H1 (cell line): ENCODE results near the gene RAB3C. TPM values are rescaled to one million over a fixed set of nuclear protein-coding genes. Genes with fewer than 3 reads are reported as not detected.

Source experiments
- CTCF ChIA-PET: fragments of 300-600 bp; sonication (Branson Sonifier 250); formaldehyde crosslinking; loops from one replicate; lab custom pipeline; 2021; ENCODE audit not compliant: partially characterized antibody; lab: Charles Lee
- POLR2A ChIA-PET: fragments of 300-600 bp; sonication (Branson Sonifier 250); formaldehyde crosslinking; loops from one replicate; lab custom pipeline; 2021; ENCODE audit warnings: inconsistent platforms; ENCODE audit not compliant: partially characterized antibody; lab: Charles Lee
- DNase-seq, 2 experiments: peaks; one replicate each; pipeline versions ENCODE4 v3.0.0 to v3.0.0-alpha.2; 2010 to 2022; ENCODE audit warnings: low spot score in 2 of 2, low read depth in 1 of 2, mixed read lengths in 1 of 2
- FAIRE-seq: peaks from 2 replicates; lab custom pipeline; 2011; peaks lifted over from hg19 to GRCh38; lab: Jason Lieb, UNC
- H2AFZ ChIP-seq: 2 replicates; pipeline ENCODE4 v1.8.1; 2012; ENCODE audit warnings: low read length, inconsistent platforms
- H2AK5ac ChIP-seq: 2 replicates; pipeline ENCODE4 v1.6.1; 2013; ENCODE audit warnings: low read depth, low read length
- H2BK120ac ChIP-seq: replicated peaks from 2 replicates; pipeline ENCODE3; 2013; ENCODE audit warnings: low read depth, low read length, inconsistent platforms
- H2BK12ac ChIP-seq: 2 replicates; pipeline ENCODE4 v1.6.1; 2013; ENCODE audit warnings: low read depth, low read length
- H2BK15ac ChIP-seq: 2 replicates; pipeline ENCODE4 v1.6.1; 2013; ENCODE audit warnings: low read length
- H2BK20ac ChIP-seq: 2 replicates; pipeline ENCODE4 v1.6.1; 2013; ENCODE audit warnings: low read length
- H2BK5ac ChIP-seq: 2 replicates; pipeline ENCODE4 v1.6.1; 2013; ENCODE audit warnings: low read depth, low read length
- H3K14ac ChIP-seq: 2 replicates; pipeline ENCODE4 v1.6.1; 2013; ENCODE audit warnings: inconsistent platforms; ENCODE audit not compliant: insufficient read length
- H3K18ac ChIP-seq: 2 replicates; pipeline ENCODE4 v1.6.1; 2013; ENCODE audit warnings: low read length; ENCODE audit errors: extremely low read depth
- H3K23ac ChIP-seq: 2 replicates; pipeline ENCODE4 v1.6.1; 2013; ENCODE audit warnings: inconsistent platforms; ENCODE audit not compliant: insufficient read length
- H3K23me2 ChIP-seq: 2 replicates; pipeline ENCODE4 v1.6.1; 2013; ENCODE audit warnings: low read depth, low read length
- H3K27ac ChIP-seq: 2 replicates; pipeline ENCODE4 v1.6.1; 2011; ENCODE audit warnings: low read depth, low read length, inconsistent platforms
- H3K27me3 ChIP-seq, 4 experiments: replicated peaks in 1 of 4; 1 replicate in 1 of 4; 2 replicates in 3 of 4; pipeline versions ENCODE4 v1.6.1 to v1.8.1; 2011 to 2013; ENCODE audit warnings: low read length in 3 of 4, mild to moderate bottlenecking in 3 of 4, inconsistent platforms in 2 of 4, mixed read lengths in 2 of 4, moderate library complexity in 1 of 4; ENCODE audit not compliant: control insufficient read depth in 3 of 4, insufficient read depth in 3 of 4; ENCODE audit errors: extremely low read depth in 1 of 4
- H3K36me3 ChIP-seq, 4 experiments: 2 replicates each; pipeline versions ENCODE4 v1.6.1 to v1.8.1; 2011 to 2013; ENCODE audit warnings: mild to moderate bottlenecking in 4 of 4, low read length in 3 of 4, moderate library complexity in 2 of 4, control low read depth in 1 of 4, inconsistent platforms in 1 of 4; ENCODE audit not compliant: insufficient read depth in 4 of 4, control insufficient read depth in 2 of 4
- H3K4ac ChIP-seq: replicated peaks from 2 replicates; pipeline ENCODE3; 2013; ENCODE audit warnings: low read length, low read depth, mixed read lengths, inconsistent platforms; ENCODE audit not compliant: insufficient read length
- H3K4me1 ChIP-seq, 4 experiments: replicated peaks in 1 of 4; 1 replicate in 1 of 4; 2 replicates in 3 of 4; pipeline versions ENCODE4 v1.6.1 to v1.8.1; 2011 to 2013; ENCODE audit warnings: low read length in 3 of 4, inconsistent platforms in 2 of 4, mixed read lengths in 1 of 4; ENCODE audit not compliant: insufficient read depth in 4 of 4, control insufficient read depth in 3 of 4
- H3K4me2 ChIP-seq, 2 experiments: 2 replicates each; pipeline versions ENCODE4 v1.6.1 to v1.8.1; 2011 to 2013; ENCODE audit warnings: low read depth in 2 of 2, low read length in 2 of 2, control low read depth in 1 of 2, inconsistent platforms in 1 of 2, mild to moderate bottlenecking in 1 of 2; ENCODE audit not compliant: insufficient read depth in 1 of 2
- H3K4me3 ChIP-seq, 4 experiments: fragments of 200-600, 300-600 bp in 1 of 4; sonication (generic), shearing (Covaris generic), sonication (Bioruptor Twin) in 1 of 4; 2 replicates each; pipeline versions ENCODE4 v1.5.1 to v1.8.1; 2011 to 2016; ENCODE audit warnings: low read length in 4 of 4, low read depth in 3 of 4, control low read depth in 2 of 4, inconsistent platforms in 2 of 4, mild to moderate bottlenecking in 2 of 4, mixed read lengths in 1 of 4, moderate library complexity in 1 of 4; ENCODE audit not compliant: insufficient read depth in 2 of 4; ENCODE audit errors: extremely low read depth in 1 of 4
- H3K56ac ChIP-seq: replicated peaks from 2 replicates; pipeline ENCODE3; 2013; ENCODE audit warnings: low read depth, mild to moderate bottlenecking, mixed read lengths, low read length, inconsistent platforms; ENCODE audit not compliant: insufficient read length
- H3K79me1 ChIP-seq: 2 replicates; pipeline ENCODE4 v1.6.1; 2013; ENCODE audit warnings: low read depth, low read length, control low read depth
- H3K79me2 ChIP-seq, 2 experiments: 2 replicates each; pipeline versions ENCODE4 v1.6.1 to v1.8.1; 2012 to 2013; ENCODE audit warnings: low read length in 2 of 2, mild to moderate bottlenecking in 2 of 2, inconsistent platforms in 1 of 2; ENCODE audit not compliant: insufficient read depth in 2 of 2, control insufficient read depth in 1 of 2
- H3K9ac ChIP-seq, 4 experiments: replicated peaks in 1 of 4; 1 replicate in 1 of 4; 2 replicates in 3 of 4; pipeline versions ENCODE4 v1.6.1 to v1.8.1; 2011 to 2013; ENCODE audit warnings: low read depth in 3 of 4, low read length in 3 of 4, control low read depth in 2 of 4, mild to moderate bottlenecking in 2 of 4, moderate library complexity in 2 of 4, inconsistent platforms in 1 of 4; ENCODE audit errors: extremely low read depth in 1 of 4
- H3K9me3 ChIP-seq, 2 experiments: 2 replicates each; pipeline versions ENCODE4 v1.6.1 to v1.8.1; 2012 to 2013; ENCODE audit warnings: mild to moderate bottlenecking in 2 of 2, moderate library complexity in 2 of 2, control low read depth in 1 of 2, inconsistent platforms in 1 of 2, low read depth in 1 of 2, low read length in 1 of 2, mixed read lengths in 1 of 2; ENCODE audit not compliant: insufficient read depth in 2 of 2
- H4K20me1 ChIP-seq, 2 experiments: replicated peaks in 1 of 2; 2 replicates each; pipeline versions ENCODE3 to v1.8.1; 2011 to 2013; ENCODE audit warnings: inconsistent platforms in 2 of 2, low read length in 2 of 2, mild to moderate bottlenecking in 1 of 2; ENCODE audit not compliant: insufficient read depth in 2 of 2, control insufficient read depth in 1 of 2
- H4K5ac ChIP-seq: 2 replicates; pipeline ENCODE4 v1.6.1; 2013; ENCODE audit warnings: low read length, low read depth, mixed read lengths, inconsistent platforms; ENCODE audit not compliant: insufficient read length
- H4K8ac ChIP-seq: 2 replicates; pipeline ENCODE4 v1.8.0; 2013; ENCODE audit warnings: mild to moderate bottlenecking, moderate library complexity, low read length, inconsistent platforms; ENCODE audit not compliant: insufficient read depth; ENCODE audit errors: extremely low read depth
- H4K91ac ChIP-seq: replicated peaks from 2 replicates; pipeline ENCODE3; 2013; ENCODE audit warnings: low read length, mixed read lengths, inconsistent platforms; ENCODE audit not compliant: insufficient read length
- BRCA1 ChIP-seq: IDR thresholded peaks from 2 replicates; pipeline ENCODE4 v1.6.1; 2012; ENCODE audit warnings: low read depth, low read length, improper control_type of control experiment
- CBX8 ChIP-seq: fragments of 300-800, 300-1000 bp; sonication (generic); IDR thresholded peaks from 2 replicates; pipeline ENCODE4 v1.7.1; 2016; ENCODE audit warnings: low read depth, low read length, borderline replicate concordance
- CREB1 ChIP-seq: IDR thresholded peaks from 2 replicates; pipeline ENCODE4 v1.6.1; 2012; ENCODE audit warnings: inconsistent platforms
- JUND ChIP-seq: IDR thresholded peaks from 2 replicates; pipeline ENCODE4 v1.6.1; 2011; ENCODE audit warnings: mild to moderate bottlenecking, improper control_type of control experiment, low read length
- KDM1A ChIP-seq: fragments of 200-600, 300-600 bp; sonication (generic); IDR thresholded peaks from 2 replicates; pipeline ENCODE4 v1.7.1; 2016; ENCODE audit warnings: mild to moderate bottlenecking, low read length, borderline replicate concordance
- POU5F1 ChIP-seq: IDR thresholded peaks from 2 replicates; pipeline ENCODE4 v1.6.1; 2011; ENCODE audit warnings: low read depth, mild to moderate bottlenecking, low read length, moderate library complexity
- SIX5 ChIP-seq: IDR thresholded peaks from 2 replicates; pipeline ENCODE4 v1.6.1; 2011; ENCODE audit warnings: mild to moderate bottlenecking, low read depth, low read length
- TBP ChIP-seq: IDR thresholded peaks from 2 replicates; pipeline ENCODE4 v1.6.1; 2011; ENCODE audit warnings: low read depth, low read length, improper control_type of control experiment
- TEAD4 ChIP-seq: IDR thresholded peaks from 2 replicates; pipeline ENCODE4 v1.6.1; 2012; ENCODE audit warnings: low read depth, low read length, inconsistent platforms, mixed read lengths
- YY1 ChIP-seq: IDR thresholded peaks from 2 replicates; pipeline ENCODE4 v1.6.1; 2011; ENCODE audit warnings: low read depth, mild to moderate bottlenecking, low read length
- polyA plus RNA-seq, 7 experiments: library from polyadenylated mRNA; depleted of rRNA in 3 of 7; stranded (reverse) in 5 of 7; unstranded in 2 of 7; fragments of >200 nt in 5 of 7; fragments of 200-250 nt in 2 of 7; gene quantifications; 1 replicate in 5 of 7; 2 replicates in 1 of 7; 4 replicates in 1 of 7; pipeline versions ENCODE4 v1.2.1 to v1.2.3, GENCODE V29; 2011 to 2013; ENCODE audit warnings: missing spikeins in 2 of 7, mixed read lengths in 2 of 7
- total RNA-seq: library from RNA; stranded (reverse); fragmentation: NEBNext Ultra II Directional; extraction: Animal tissue kit (Norgen Biotek cat#: 25700); gene quantifications from 2 replicates; pipeline ENCODE4 v1.2.1, GENCODE V29; 2021

RAB3C gene
- total and polyA plus RNA-seq, 2 of the 8 experiments (the other 6 are each of a cell fraction or from before 2014, with no cell fraction given): 14.7 to 18.3 TPM

DNA sequence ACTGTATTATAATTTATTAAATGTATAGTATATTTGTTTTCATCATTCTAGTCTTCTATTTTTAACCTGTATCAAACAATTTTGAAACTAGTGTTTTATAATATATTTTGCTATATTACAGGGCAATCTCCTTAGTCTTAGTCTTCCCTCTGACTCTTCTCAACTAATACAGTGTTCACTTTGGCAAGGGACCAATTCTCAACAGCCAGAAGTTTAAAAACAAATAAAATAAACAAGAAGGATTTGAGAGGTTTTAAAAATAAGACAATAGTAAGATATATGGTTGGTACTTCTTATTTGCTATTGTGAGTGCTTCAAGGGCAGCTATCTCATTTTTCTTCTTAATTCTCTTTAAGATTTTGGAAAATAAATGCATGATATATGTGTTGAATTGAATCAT is 167.2 kb downstream of the RAB3C start:
- Histone ChIP-seq H3K23ac (no peak overlapping the region), H3K56ac (no peak overlapping the region), H2BK5ac (no peak overlapping the region), H3K4ac (no peak overlapping the region), H3K79me1 (no peaks in the 10 kb centered on the region), H3K27ac (no peak overlapping the region), H3K4me2 (no peak overlapping the region), H4K91ac (no peak overlapping the region), H2BK120ac (no peak overlapping the region), H2BK12ac (no peak overlapping the region), H3K36me3 (no peaks in the 10 kb centered on the region), H3K18ac (no peak overlapping the region), H3K9me3 (no peaks in the 10 kb centered on the region), H2BK20ac (no peak overlapping the region), H3K4me1 (peaks cover 0 to 3% (median under 1%) of the 10 kb centered on the region in 4 experiments; a peak in 2 of 7 replicates), H3K23me2 (no peaks in the 10 kb centered on the region; the same call in 1 of the 2 replicates), H2BK15ac (no peak overlapping the region), H3K27me3 (no peaks in the 10 kb centered on the region), H3K9ac (no peak overlapping the region), H3K79me2 (no peaks in the 10 kb centered on the region), H4K8ac (no peak overlapping the region), H3K14ac (no peak overlapping the region), H2AFZ (no peak overlapping the region), H4K5ac (no peak overlapping the region), H2AK5ac (no peak overlapping the region), H3K4me3 (no peak overlapping the region), H4K20me1 (no peaks in the 10 kb centered on the region)
- CTCF ChIA-PET: no interaction called here
- DNase-seq (no peak), FAIRE-seq (no peak)
- POLR2A ChIA-PET: no interaction called here
- no peak for TF ChIP-seq TBP
- TF ChIP-seq YY1: no peak
- no peak for TF ChIP-seq KDM1A
- no peak for TF ChIP-seq SIX5
- TF ChIP-seq POU5F1: no peak
- TF ChIP-seq JUND: no peak
- no peak for TF ChIP-seq TEAD4
- TF ChIP-seq CREB1: no peak
- no peak for TF ChIP-seq CBX8
- TF ChIP-seq BRCA1: no peak
